ENCODE measurements around the gene VPS11.
A peak's percentile ranks its signal among the peaks of the same experiment; 100 is the strongest.
"Not testable (repeated sequence)": the region's sequence is repeated elsewhere in the genome, so short reads cannot be mapped to it uniquely, and the experiment has no call there.

Gene VPS11

DNA sequence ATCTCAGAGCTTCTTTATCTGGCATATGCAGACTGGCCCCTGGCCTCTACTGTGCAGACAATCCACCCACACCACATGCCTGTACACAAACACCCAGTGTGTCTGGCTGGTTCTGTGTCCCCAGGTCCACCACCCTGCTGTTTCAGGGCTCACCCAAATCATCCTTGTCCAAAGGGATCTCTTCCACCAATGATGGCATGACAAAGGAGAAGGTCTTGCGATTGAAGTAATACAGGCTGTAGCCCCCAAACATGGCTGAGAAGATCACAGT, 38.6 kb upstream of the VPS11 start:
- DNase-seq, result no peak
- Mint-ChIP-seq H3K36me3 (peaks cover 23 to 35% of the 10 kb centered on the region in 2 donors), H3K9me3 (no peaks in the 10 kb centered on the region), H3K27ac (no peak overlapping the region), H3K4me3 (no peak overlapping the region), H3K4me1 (peaks cover 29 to 34% of the 10 kb centered on the region in 2 donors), H3K27me3 (no peaks in the 10 kb centered on the region)
- ATAC-seq (replicated peaks), result no peak

DNA sequence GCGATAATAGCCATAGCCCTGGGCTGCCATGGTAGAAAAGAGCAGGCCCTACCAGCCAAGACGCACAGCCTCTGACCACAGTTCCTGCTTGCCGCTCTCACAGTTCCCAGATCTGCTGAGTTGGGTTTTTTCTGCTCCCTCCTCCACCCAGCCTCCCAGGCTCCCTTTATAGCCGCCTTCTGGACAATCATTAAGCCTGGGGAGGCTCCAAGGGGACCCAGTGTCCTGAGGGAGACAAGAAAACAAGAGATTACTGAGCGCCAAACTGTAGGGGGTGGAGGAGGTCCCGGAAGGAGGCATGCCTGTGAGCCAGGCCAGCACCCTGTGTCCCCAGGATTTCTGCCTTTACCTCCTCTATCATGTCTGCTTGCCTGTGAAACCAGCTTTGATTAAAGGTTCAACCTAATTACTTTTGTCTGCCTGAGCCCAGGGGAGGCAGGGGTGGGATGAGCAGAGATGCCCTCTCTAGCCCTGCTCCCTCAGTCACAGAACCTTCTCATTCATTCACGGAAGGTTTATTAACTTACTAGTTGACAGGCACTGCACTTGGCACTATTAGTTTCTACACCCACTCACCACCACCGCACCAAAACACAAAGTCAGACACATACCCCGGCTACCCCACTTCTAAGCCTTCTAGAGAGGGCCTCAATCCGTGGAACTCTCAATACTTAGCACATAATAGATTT, 38.1 kb upstream of the VPS11 start:
- ATAC-seq (replicated peaks) (peak; percentile 8 to 37), DNase-seq (no peak)
- H3K4me1 Mint-ChIP-seq, result peaks cover 29 to 31% of the 10 kb centered on the region in 2 donors
- H3K27me3 Mint-ChIP-seq, result no peaks in the 10 kb centered on the region
- no peak overlapping the region for H3K27ac Mint-ChIP-seq
- peak overlapping the region; percentile 88 to 89 for H3K4me3 Mint-ChIP-seq
- peaks cover 21 to 31% of the 10 kb centered on the region in 2 donors for H3K36me3 Mint-ChIP-seq
- no peaks in the 10 kb centered on the region for H3K9me3 Mint-ChIP-seq

DNA sequence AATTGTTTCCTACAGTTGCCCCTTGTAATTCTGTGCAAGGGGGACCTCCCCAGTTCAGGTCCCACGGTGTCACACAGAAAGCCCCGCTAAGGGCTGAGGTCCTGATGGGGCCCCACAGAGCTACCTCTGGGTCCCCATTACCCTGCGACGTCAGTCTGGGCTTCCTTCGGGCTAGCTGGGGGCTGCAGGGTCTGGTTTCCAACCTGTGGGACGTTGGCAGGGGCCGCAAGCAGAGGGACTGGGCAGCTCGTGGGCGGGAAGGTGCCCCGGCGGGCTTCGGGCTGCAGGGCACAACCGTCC, 37.6 kb upstream of the VPS11 start:
- H3K4me1 Mint-ChIP-seq, result peaks cover 28 to 29% of the 10 kb centered on the region in 2 donors
- ATAC-seq (replicated peaks), result peak; percentile 7 to 18
- no peaks in the 10 kb centered on the region for H3K9me3 Mint-ChIP-seq
- peaks cover 18 to 26% of the 10 kb centered on the region in 2 donors for H3K36me3 Mint-ChIP-seq
- peak overlapping the region; percentile 89 for H3K27ac Mint-ChIP-seq
- DNase-seq, result no peak
- peak overlapping the region; percentile 88 to 89 for H3K4me3 Mint-ChIP-seq
- no peaks in the 10 kb centered on the region for H3K27me3 Mint-ChIP-seq

DNA sequence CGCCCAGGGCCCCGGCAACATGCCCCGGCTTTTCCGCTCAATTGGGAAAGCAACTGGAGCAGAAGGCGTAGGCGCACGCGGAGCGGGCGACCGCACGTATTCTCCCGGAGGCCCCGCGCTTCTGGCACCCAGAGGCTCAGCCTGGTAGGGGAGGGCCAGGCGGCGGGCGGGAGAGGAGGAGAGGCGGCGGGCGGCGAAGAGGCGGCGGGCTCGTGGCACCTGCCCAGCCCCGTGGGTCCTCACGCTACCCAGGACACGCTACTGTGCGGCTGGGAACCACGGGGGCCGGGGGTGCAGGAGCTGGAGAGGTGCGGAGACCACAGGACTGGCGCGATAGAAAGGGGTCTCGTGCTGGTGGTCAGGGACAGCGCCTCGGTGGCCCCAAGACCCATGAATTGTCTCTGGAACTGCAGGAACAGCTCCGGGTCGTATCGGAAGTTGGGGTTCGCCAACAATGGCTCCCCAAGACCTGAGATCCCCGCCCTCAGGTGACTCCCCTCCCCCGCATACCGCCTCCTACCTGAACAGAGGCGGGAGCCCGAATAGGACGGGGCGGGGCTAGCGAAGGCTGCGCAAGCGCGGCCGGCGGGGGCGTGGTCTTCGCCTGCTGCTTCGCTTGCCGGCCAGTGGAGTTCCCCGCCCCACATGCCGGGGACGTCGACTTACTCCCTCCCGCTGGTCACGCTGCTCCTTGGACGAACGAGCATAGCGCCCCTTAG, 37.1 kb upstream of the VPS11 start, which contains the start of gene SLC37A4:
SLC37A4 (minus strand) TSS at position 549 of the 719 bp plus-strand sequence.
- Mint-ChIP-seq H3K4me3 (peak within 1 kb of the TSS; percentile 88 to 89), H3K36me3 (peaks cover 13 to 21% of the 10 kb centered on the region in 2 donors), H3K4me1 (peaks cover 23 to 24% of the 10 kb centered on the region in 2 donors), H3K9me3 (no peaks in the 10 kb centered on the region), H3K27me3 (no peaks in the 10 kb centered on the region), H3K27ac (peak within 1 kb of the TSS; percentile 89)
- DNase-seq, result peak; percentile 95
- ATAC-seq (replicated peaks), result peak; percentile 88 to 94

GRCh38 chr11:119031912-119032280, 35.7 kb upstream of the VPS11 start:
- Mint-ChIP-seq H3K9me3 (no peaks in the 10 kb centered on the region), H3K27ac (no peak overlapping the region), H3K36me3 (peaks cover 10 to 13% of the 10 kb centered on the region in 2 donors), H3K27me3 (no peaks in the 10 kb centered on the region), H3K4me1 (peaks cover 22 to 23% of the 10 kb centered on the region in 2 donors), H3K4me3 (no peak overlapping the region)
- no peak for ATAC-seq (replicated peaks)
- no peak for DNase-seq

GRCh38 chr11:119033421-119033820, 34.2 kb upstream of the VPS11 start:
- not testable (repeated sequence) for H3K4me3 Mint-ChIP-seq; H3K27me3 Mint-ChIP-seq; H3K27ac Mint-ChIP-seq; ATAC-seq (replicated peaks); DNase-seq; H3K36me3 Mint-ChIP-seq; H3K9me3 Mint-ChIP-seq
- peaks cover 16 to 18% of the 10 kb centered on the region in 2 donors for H3K4me1 Mint-ChIP-seq

- Mint-ChIP-seq H3K9me3 (no peaks in the 10 kb centered on the region), H3K27ac (no peak overlapping the region), H3K27me3 (no peaks in the 10 kb centered on the region), H3K4me1 (peaks cover 11 to 13% of the 10 kb centered on the region in 2 donors), H3K4me3 (no peak overlapping the region), H3K36me3 (no peaks in the 10 kb centered on the region)
- DNase-seq, result no peak
- no peak for ATAC-seq (replicated peaks)
Observed at GRCh38 chr11:119034813-119035212, 32.8 kb upstream of the VPS11 start.

DNA sequence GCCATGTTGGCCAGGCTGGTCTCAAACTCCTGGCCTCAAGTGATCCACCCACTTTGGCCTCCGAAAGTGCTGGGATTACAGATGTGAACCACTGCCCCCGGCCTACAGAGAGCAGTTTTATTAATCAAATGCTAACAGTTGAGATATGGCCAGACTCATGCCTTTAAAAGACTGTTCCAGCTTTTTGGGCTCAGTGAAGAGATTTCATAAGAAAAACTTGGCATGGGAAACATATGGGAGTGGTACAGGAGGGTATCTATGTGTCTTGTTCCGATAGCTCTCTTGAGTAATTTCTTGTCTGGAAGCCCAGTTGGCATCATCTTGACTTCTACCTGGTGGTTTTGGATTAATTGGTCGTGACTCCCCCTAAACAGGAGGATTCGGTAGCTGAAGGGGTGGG, 28.7 kb upstream of the VPS11 start:
- no peaks in the 10 kb centered on the region for H3K27me3 Mint-ChIP-seq
- no peaks in the 10 kb centered on the region for H3K9me3 Mint-ChIP-seq

GRCh38 chr11:119039471-119039870, 28.1 kb upstream of the VPS11 start:
- not testable (repeated sequence) for H3K4me3 Mint-ChIP-seq; H3K27me3 Mint-ChIP-seq; H3K27ac Mint-ChIP-seq; H3K9me3 Mint-ChIP-seq; ATAC-seq (replicated peaks); DNase-seq; H3K36me3 Mint-ChIP-seq
- peaks cover 12 to 16% of the 10 kb centered on the region in 2 donors for H3K4me1 Mint-ChIP-seq

More for the DNA sequence above, 28.7 kb upstream of the VPS11 start:
- DNase-seq, result no peak
- Mint-ChIP-seq H3K36me3 (peaks cover 0 to 3% of the 10 kb centered on the region in 2 donors), H3K27ac (peak overlapping the region; percentile 31), H3K4me1 (peaks cover 12 to 16% of the 10 kb centered on the region in 2 donors), H3K4me3 (no peak overlapping the region)
- no peak for ATAC-seq (replicated peaks)

GRCh38 chr11:119041821-119042514, 25.6 kb upstream of the VPS11 start:
- no peaks in the 10 kb centered on the region for H3K9me3 Mint-ChIP-seq
- ATAC-seq (replicated peaks) (peak in 1 of 2 donors; percentile 20), DNase-seq (no peak)
- H3K27me3 Mint-ChIP-seq, result no peaks in the 10 kb centered on the region
- peaks cover 23 to 30% of the 10 kb centered on the region in 2 donors for H3K36me3 Mint-ChIP-seq
- H3K4me1 Mint-ChIP-seq, result peaks cover 12 to 16% of the 10 kb centered on the region in 2 donors
- no peak overlapping the region for H3K4me3 Mint-ChIP-seq
- H3K27ac Mint-ChIP-seq, result no peak overlapping the region

- Mint-ChIP-seq H3K36me3 (peaks cover 30 to 38% of the 10 kb centered on the region in 2 donors), H3K4me1 (peaks cover 12 to 16% of the 10 kb centered on the region in 2 donors), H3K9me3 (no peaks in the 10 kb centered on the region), H3K4me3 (no peak overlapping the region), H3K27me3 (no peaks in the 10 kb centered on the region), H3K27ac (no peak overlapping the region)
- ATAC-seq (replicated peaks), result no peak
- no peak for DNase-seq
Observed at GRCh38 chr11:119042927-119043326, 24.7 kb upstream of the VPS11 start.

DNA sequence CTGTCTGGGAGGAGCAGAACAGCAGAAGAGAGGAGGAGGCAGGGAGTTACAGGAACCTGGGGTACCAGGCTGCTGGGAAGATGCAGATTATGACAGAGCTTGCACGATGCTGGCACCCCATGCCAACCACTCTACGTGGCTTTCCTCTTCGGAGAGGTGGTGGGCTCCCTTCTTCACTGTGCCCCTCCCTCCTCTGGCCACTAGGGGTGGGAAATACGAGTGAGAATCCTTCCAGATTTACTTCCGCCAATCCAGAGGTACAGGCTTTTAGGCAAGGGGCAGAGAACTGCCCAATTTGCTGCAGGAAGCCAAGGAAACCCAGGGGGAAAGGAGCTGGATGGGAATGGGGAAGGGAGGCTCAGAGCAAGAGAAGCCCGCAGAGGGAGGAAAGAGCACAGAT, 22.9 kb upstream of the VPS11 start:
- Mint-ChIP-seq H3K4me1 (peaks cover 8 to 9% of the 10 kb centered on the region in 2 donors), H3K9me3 (no peaks in the 10 kb centered on the region), H3K36me3 (peaks cover 46 to 54% of the 10 kb centered on the region in 2 donors), H3K4me3 (no peak overlapping the region), H3K27me3 (no peaks in the 10 kb centered on the region), H3K27ac (no peak overlapping the region)
- ATAC-seq (replicated peaks), result no peak
- DNase-seq, result no peak

DNA sequence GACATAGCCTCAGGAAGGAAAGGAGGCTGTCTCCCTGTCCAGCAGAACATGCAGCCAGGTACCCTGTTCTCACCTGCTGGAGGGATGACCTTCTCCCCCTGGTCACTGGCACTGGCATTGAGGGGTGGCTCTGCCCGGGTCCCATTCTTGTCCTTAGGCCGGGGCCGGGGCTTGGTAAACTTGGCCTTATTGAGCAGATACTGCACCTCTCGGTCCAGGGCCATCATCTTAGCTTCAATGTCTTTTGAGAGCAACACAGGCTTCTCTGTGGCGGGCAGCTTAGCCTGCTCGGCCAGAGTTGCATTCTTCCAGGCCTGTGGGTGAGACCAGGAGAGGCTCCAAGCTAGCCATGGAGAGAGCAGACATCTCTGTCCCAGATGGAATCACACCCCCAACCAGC, 21.1 kb upstream of the VPS11 start:
- Mint-ChIP-seq H3K27ac (no peak overlapping the region), H3K27me3 (no peaks in the 10 kb centered on the region), H3K4me3 (no peak overlapping the region), H3K4me1 (peaks cover 15 to 16% of the 10 kb centered on the region in 2 donors), H3K9me3 (no peaks in the 10 kb centered on the region), H3K36me3 (peaks cover 55 to 66% of the 10 kb centered on the region in 2 donors)
- DNase-seq, result no peak
- ATAC-seq (replicated peaks), result no peak

DNA sequence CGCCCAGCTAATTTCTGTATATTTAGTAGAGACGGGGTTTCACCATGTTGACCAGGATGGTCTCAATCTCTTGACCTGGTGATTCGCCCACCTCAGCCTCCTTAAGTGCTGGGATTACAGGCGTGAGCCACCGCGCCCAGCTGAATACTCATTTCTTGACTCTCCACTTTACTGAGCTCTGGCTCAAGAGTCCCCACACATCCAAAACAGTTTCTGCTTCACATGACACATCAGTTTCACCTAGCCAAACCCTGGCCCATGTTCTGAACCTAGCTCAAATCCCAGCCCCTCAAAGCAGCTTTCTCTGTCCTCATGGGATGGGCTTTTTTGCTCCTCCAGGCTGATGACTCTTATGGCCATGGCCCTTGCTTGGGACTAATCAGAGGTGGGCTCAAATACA, 20.4 kb upstream of the VPS11 start:
- Mint-ChIP-seq H3K36me3 (peaks cover 62 to 70% of the 10 kb centered on the region in 2 donors), H3K27me3 (no peaks in the 10 kb centered on the region), H3K4me3 (no peak overlapping the region), H3K4me1 (peaks cover 16 to 18% of the 10 kb centered on the region in 2 donors), H3K9me3 (no peaks in the 10 kb centered on the region), H3K27ac (no peak overlapping the region)
- ATAC-seq (replicated peaks) (no peak), DNase-seq (no peak)

- Mint-ChIP-seq H3K9me3 (no peaks in the 10 kb centered on the region), H3K27me3 (no peaks in the 10 kb centered on the region), H3K27ac (no peak overlapping the region), H3K4me1 (peaks cover 26 to 28% of the 10 kb centered on the region in 2 donors), H3K36me3 (peaks cover 72 to 83% of the 10 kb centered on the region in 2 donors), H3K4me3 (no peak overlapping the region)
- DNase-seq (no peak), ATAC-seq (replicated peaks) (no peak)
Observed at GRCh38 chr11:119048644-119049043, 19.0 kb upstream of the VPS11 start.

All from stimulated activated naive B cell treated with anti-CD40 and anti-IgM and Interleukin-4, amounts not matched to agents 10 μg/mL and 1 μg/mL and 100 μg/mL, for 72 hours (primary cell).